ENCODE results near the gene CASP9. TPM values are rescaled to one million over a fixed set of nuclear protein-coding genes. Genes with fewer than 3 reads are reported as not detected.
A peak's percentile ranks its signal among the peaks of the same experiment; 100 is the strongest.

The CASP9 gene
- total and polyA plus RNA-seq, 10 of the 15 experiments (the other 5 are each of a cell fraction or from before 2014, with no cell fraction given) = 2.7 to 14.6 (median 7.6) TPM

DNA sequence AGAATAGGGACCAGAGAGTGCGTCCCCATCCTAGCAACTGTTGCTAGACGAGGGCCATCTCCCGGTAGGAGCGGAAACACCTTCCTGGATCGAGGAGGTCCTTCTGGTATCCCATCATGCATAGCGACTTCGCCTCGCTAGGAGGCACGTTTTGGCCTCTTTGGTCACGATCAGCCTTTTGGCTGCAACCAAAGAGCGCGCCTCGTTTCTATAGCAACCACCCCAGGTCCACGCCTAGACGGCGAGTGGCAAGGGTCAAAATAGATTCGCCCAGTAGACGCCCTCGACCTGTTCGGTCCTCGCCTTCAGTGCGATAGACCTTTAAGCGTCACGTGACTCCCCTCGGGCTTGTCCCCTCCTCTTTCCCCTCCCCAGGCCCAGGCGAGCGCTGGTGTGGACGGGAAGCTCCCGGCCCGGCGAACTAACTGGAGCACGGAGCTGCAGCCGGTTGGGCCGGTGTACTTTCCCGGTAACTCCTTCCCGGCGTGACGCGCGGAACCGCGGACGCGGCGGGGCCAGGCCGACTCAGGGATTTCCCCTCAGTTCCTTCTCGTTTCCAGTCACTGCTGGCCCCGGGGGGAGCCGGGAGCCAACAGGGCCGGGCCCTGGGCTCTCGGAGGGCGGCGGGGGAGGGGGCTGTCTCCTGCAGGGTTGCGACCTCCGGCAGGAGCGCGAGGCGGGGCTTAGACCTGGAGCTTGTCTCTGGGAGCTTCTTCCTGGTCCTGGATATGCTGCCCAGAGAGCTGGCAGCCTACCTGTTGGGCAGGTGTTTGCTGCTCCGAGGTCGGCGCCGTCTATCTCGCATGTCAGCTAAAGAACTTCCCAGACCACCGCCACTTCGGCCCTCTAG is 2.7 kb upstream of the CASP9 start, which contains the start of gene DNAJC16 (continued):
- TF ChIP-seq BMI1 (IDR thresholded peaks at IDR 0.05; ENCODE audit: borderline replicate concordance) = peak; percentile 99
- peak; percentile 83 for TF ChIP-seq MEF2B (IDR thresholded peaks at IDR 0.05; ENCODE audit: partially characterized antibody, poor library complexity, severe bottlenecking)
- no peak for TF ChIP-seq FOXM1 (IDR thresholded peaks at IDR 0.05; ENCODE audit: low read depth, low read length)
- TF ChIP-seq YY1 (IDR thresholded peaks at IDR 0.05; ENCODE audit: low read depth, low read length) = peak; percentile 67
- 0 out of 2 replicates have a peak, but pooled peaks have one; percentile 13 for TF ChIP-seq ZBTB33 (IDR thresholded peaks at IDR 0.05)
- TF ChIP-seq IKZF1 (conservative IDR thresholded peaks at IDR 0.05) = peak; percentile 90
- peak; percentile 65 for TF ChIP-seq NR2C1 (IDR thresholded peaks at IDR 0.05)
- peak; percentile 76; the same call in 1 of the 2 replicates for TF ChIP-seq ZBTB40 (IDR thresholded peaks at IDR 0.05; ENCODE audit: borderline replicate concordance)
- 0 out of 4 replicates have a peak, but pooled peaks of 1 of the 2 experiments have one; percentile 29 for TF ChIP-seq SRF (IDR thresholded peaks at IDR 0.05; ENCODE audit: low read depth in 2 of 2, low read length in 2 of 2)
- TF ChIP-seq WRNIP1 (IDR thresholded peaks at IDR 0.05; ENCODE audit: borderline replicate concordance, low read depth, low read length) = 0 out of 2 replicates have a peak, but pooled peaks have one; percentile 22
- 0 out of 2 replicates have a peak, but pooled peaks have one; percentile 37 for TF ChIP-seq MTA2 (IDR thresholded peaks at IDR 0.05; ENCODE audit: low read depth)
- TF ChIP-seq, protein P1, sequence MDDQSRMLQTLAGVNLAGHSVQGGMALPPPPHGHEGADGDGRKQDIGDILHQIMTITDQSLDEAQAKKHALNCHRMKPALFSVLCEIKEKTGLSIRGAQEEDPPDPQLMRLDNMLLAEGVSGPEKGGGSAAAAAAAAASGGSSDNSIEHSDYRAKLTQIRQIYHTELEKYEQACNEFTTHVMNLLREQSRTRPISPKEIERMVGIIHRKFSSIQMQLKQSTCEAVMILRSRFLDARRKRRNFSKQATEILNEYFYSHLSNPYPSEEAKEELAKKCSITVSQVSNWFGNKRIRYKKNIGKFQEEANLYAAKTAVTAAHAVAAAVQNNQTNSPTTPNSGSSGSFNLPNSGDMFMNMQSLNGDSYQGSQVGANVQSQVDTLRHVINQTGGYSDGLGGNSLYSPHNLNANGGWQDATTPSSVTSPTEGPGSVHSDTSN (IDR thresholded peaks at IDR 0.05; ENCODE audit: insufficient replicate concordance, low read depth, low read length) = no peak
- TF ChIP-seq, protein P2, sequence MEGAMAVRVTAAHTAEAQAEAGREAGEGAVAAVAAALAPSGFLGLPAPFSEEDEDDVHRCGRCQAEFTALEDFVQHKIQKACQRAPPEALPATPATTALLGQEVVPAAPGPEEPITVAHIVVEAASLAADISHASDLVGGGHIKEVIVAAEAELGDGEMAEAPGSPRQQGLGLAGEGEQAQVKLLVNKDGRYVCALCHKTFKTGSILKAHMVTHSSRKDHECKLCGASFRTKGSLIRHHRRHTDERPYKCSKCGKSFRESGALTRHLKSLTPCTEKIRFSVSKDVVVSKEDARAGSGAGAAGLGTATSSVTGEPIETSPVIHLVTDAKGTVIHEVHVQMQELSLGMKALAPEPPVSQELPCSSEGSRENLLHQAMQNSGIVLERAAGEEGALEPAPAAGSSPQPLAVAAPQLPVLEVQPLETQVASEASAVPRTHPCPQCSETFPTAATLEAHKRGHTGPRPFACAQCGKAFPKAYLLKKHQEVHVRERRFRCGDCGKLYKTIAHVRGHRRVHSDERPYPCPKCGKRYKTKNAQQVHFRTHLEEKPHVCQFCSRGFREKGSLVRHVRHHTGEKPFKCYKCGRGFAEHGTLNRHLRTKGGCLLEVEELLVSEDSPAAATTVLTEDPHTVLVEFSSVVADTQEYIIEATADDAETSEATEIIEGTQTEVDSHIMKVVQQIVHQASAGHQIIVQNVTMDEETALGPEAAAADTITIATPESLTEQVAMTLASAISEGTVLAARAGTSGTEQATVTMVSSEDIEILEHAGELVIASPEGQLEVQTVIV (IDR thresholded peaks at IDR 0.05; ENCODE audit: borderline replicate concordance, partially characterized antibody) = peak; percentile 60
- peak; percentile 30; the same call in 1 of the 2 replicates for TF ChIP-seq RB1 (IDR thresholded peaks at IDR 0.05; ENCODE audit: borderline replicate concordance)
- peak; percentile 83 for TF ChIP-seq POLR2A (IDR thresholded peaks at IDR 0.05; ENCODE audit: low read depth, low read length)
- TF ChIP-seq GATAD2B (conservative IDR thresholded peaks at IDR 0.05; ENCODE audit: low read depth) = peak; percentile 82
- TF ChIP-seq, protein P3, sequence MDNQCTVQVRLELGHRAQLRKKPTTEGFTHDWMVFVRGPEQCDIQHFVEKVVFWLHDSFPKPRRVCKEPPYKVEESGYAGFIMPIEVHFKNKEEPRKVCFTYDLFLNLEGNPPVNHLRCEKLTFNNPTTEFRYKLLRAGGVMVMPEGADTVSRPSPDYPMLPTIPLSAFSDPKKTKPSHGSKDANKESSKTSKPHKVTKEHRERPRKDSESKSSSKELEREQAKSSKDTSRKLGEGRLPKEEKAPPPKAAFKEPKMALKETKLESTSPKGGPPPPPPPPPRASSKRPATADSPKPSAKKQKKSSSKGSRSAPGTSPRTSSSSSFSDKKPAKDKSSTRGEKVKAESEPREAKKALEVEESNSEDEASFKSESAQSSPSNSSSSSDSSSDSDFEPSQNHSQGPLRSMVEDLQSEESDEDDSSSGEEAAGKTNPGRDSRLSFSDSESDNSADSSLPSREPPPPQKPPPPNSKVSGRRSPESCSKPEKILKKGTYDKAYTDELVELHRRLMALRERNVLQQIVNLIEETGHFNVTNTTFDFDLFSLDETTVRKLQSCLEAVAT (IDR thresholded peaks at IDR 0.05) = peak; percentile 87

Data from GM12878 (cell line).